GM21381 (cell line): ENCODE results near the gene TBXAS1.

Source experiments
- ATAC-seq: cut with Tn5 transposase; IDR thresholded peaks from one replicate; pipeline ENCODE4 v1.9.1; 2021; ENCODE audit warnings: mild to moderate bottlenecking, moderate library complexity; ENCODE audit not compliant: unreplicated experiment

TBXAS1 gene

GRCh38 chr7:139973101-139974050 lies 144.3 kb downstream of the TBXAS1 start:
- no peak for ATAC-seq

GRCh38 chr7:139974179-139974811 lies 145.2 kb downstream of the TBXAS1 start:
- ATAC-seq = no peak

GRCh38 chr7:139976055-139976837 lies 147.2 kb downstream of the TBXAS1 start:
- ATAC-seq = no peak

GRCh38 chr7:139976838-139977656 lies 148.0 kb downstream of the TBXAS1 start:
- ATAC-seq = no peak

- no peak for ATAC-seq
These were observed 152.4 kb downstream of the TBXAS1 start for GRCh38 chr7:139981511-139981895.

GRCh38 chr7:139982927-139983920 lies 154.2 kb downstream of the TBXAS1 start:
- ATAC-seq = no peak

- ATAC-seq = no peak
These were observed 155.8 kb downstream of the TBXAS1 start for GRCh38 chr7:139984642-139985539.

GRCh38 chr7:139985811-139986210 lies 156.7 kb downstream of the TBXAS1 start:
- no peak for ATAC-seq

GRCh38 chr7:139987691-139988516 lies 158.8 kb downstream of the TBXAS1 start:
- ATAC-seq = no peak

GRCh38 chr7:139989366-139990141 lies 160.5 kb downstream of the TBXAS1 start:
- no peak for ATAC-seq

- no peak for ATAC-seq
These were observed 161.1 kb downstream of the TBXAS1 start for GRCh38 chr7:139990142-139990535.

GRCh38 chr7:139990571-139991268 lies 161.7 kb downstream of the TBXAS1 start:
- no peak for ATAC-seq

GRCh38 chr7:139991269-139991666 lies 162.2 kb downstream of the TBXAS1 start:
- ATAC-seq = no peak

- ATAC-seq = no peak
These were observed 162.8 kb downstream of the TBXAS1 start for GRCh38 chr7:139991911-139992310.

GRCh38 chr7:139992353-139993044 lies 163.4 kb downstream of the TBXAS1 start:
- ATAC-seq = no peak
